CD4-positive, CD25-positive, alpha-beta regulatory T cell (primary cell): ENCODE results near the gene ABCA2. TPM values are rescaled to one million over a fixed set of nuclear protein-coding genes. Genes with fewer than 3 reads are reported as not detected.

Experiments used
- ATAC-seq, 2 donors: fragments of 150-1000 bp; cut with Tn5 transposase; one replicate each; pipeline ENCODE4 v1.10.0; 2021; ENCODE audit warnings: low read depth in 2 of 2, moderate number of reproducible peaks in 2 of 2, moderate library complexity in 1 of 2
- DNase-seq, 3 donors: peaks; one replicate each; pipeline versions ENCODE4 v3.0.0 to v3.0.0-alpha.2; 2012 to 2022; ENCODE audit warnings: mixed read lengths in 1 of 3
- H3K27ac ChIP-seq: one replicate; pipeline ENCODE4 v1.7.0; 2013; ENCODE audit warnings: mild to moderate bottlenecking, low read length; ENCODE audit not compliant: insufficient read depth, poor library complexity, severe bottlenecking
- H3K27me3 ChIP-seq: one replicate; pipeline ENCODE4 v1.7.0; 2013; ENCODE audit warnings: low read length; ENCODE audit not compliant: control insufficient read depth, insufficient read depth
- H3K36me3 ChIP-seq: one replicate; pipeline ENCODE4 v1.7.0; 2013; ENCODE audit warnings: mild to moderate bottlenecking, low read length, moderate library complexity; ENCODE audit not compliant: control insufficient read depth, insufficient read depth
- H3K4me1 ChIP-seq: 2 replicates; pipeline ENCODE4 v1.7.0; 2013; ENCODE audit warnings: mild to moderate bottlenecking, low read length; ENCODE audit not compliant: insufficient read depth, control insufficient read depth, poor library complexity, severe bottlenecking
- H3K4me3 ChIP-seq: one replicate; pipeline ENCODE4 v1.7.0; 2013; ENCODE audit warnings: low read depth, mild to moderate bottlenecking, low read length, moderate library complexity
- H3K9me3 ChIP-seq, 2 experiments: 1 replicate in 1 of 2; 2 replicates in 1 of 2; pipeline ENCODE4 v1.7.0; 2013; ENCODE audit warnings: low read length in 2 of 2, mild to moderate bottlenecking in 1 of 2, moderate library complexity in 1 of 2; ENCODE audit not compliant: control insufficient read depth in 2 of 2
- H3K27ac Mint-ChIP-seq, 3 donors: one replicate each; pipeline ENCODE4 v1.8.0; 2020 to 2022; ENCODE audit warnings: mild to moderate bottlenecking in 3 of 3, mixed read lengths in 3 of 3, moderate library complexity in 2 of 3
- H3K27me3 Mint-ChIP-seq: one replicate; pipeline ENCODE4 v1.8.0; 2022; ENCODE audit warnings: mild to moderate bottlenecking, mixed read lengths
- H3K36me3 Mint-ChIP-seq: one replicate; pipeline ENCODE4 v1.8.0; 2020; ENCODE audit warnings: mixed read lengths
- H3K4me1 Mint-ChIP-seq, 4 donors: one replicate each; pipeline ENCODE4 v1.8.0; 2020 to 2022; ENCODE audit warnings: mixed read lengths in 4 of 4, mild to moderate bottlenecking in 1 of 4
- H3K4me3 Mint-ChIP-seq, 4 donors: one replicate each; pipeline ENCODE4 v1.8.0; 2020 to 2022; ENCODE audit warnings: mild to moderate bottlenecking in 4 of 4, mixed read lengths in 4 of 4, moderate library complexity in 3 of 4
- H3K9me3 Mint-ChIP-seq, 7 donors: one replicate each; pipeline ENCODE4 v1.8.0; 2020 to 2022; ENCODE audit warnings: mixed read lengths in 7 of 7, mild to moderate bottlenecking in 3 of 7, moderate library complexity in 2 of 7
- polyA plus RNA-seq, 4 donors: library from polyadenylated mRNA; unstranded; fragments of 300-500 nt; fragmentation: Illumina TruSeq; gene quantifications; one replicate each; pipeline ENCODE4 v1.2.3, GENCODE V29; 2021
- total RNA-seq: library from RNA; stranded (reverse); gene quantifications from one replicate; pipeline ENCODE4 v1.2.3, GENCODE V29; 2022

ABCA2 gene
- total and polyA plus RNA-seq, 5 donors from 2014 or later, result 3.8 to 135 (median 4.5) TPM

- Mint-ChIP-seq H3K36me3 (no peaks in the 10 kb centered on the region), H3K9me3 (no peaks in the 10 kb centered on the region), H3K4me3 (peak overlapping the region in 3 of 4 donors; percentile 62 to 85 (median 77)), H3K4me1 (peaks cover 0 to 37% (median 16%) of the 10 kb centered on the region in 4 donors), H3K27ac (peak overlapping the region in 1 of 3 donors; percentile 36), H3K27me3 (peaks cover 14% of the 10 kb centered on the region)
- Histone ChIP-seq H3K4me3 (no peak overlapping the region), H3K27ac (no peak overlapping the region), H3K4me1 (peaks cover 61% of the 10 kb centered on the region), H3K36me3 (no peaks in the 10 kb centered on the region), H3K27me3 (no peaks in the 10 kb centered on the region), H3K9me3 (no peaks in the 10 kb centered on the region)
- DNase-seq, result no peak
- no peak for ATAC-seq
These were observed 30.7 kb downstream of the ABCA2 start for GRCh38 chr9:136997371-136997770.

GRCh38 chr9:136996361-136997292 is 31.4 kb downstream of the ABCA2 start, which contains the start of gene CLIC3:
CLIC3 (minus strand) TSS chr9:136996568; CDS start chr9:136996543, 25 bp downstream.
- Mint-ChIP-seq H3K4me1 (peaks cover 0 to 38% (median 16%) of the 10 kb centered on the region in 4 donors), H3K9me3 (no peaks in the 10 kb centered on the region), H3K36me3 (no peaks in the 10 kb centered on the region), H3K27me3 (peaks cover 14% of the 10 kb centered on the region), H3K27ac (peak within 1 kb of the TSS in 1 of 3 donors; percentile 38), H3K4me3 (peak within 1 kb of the TSS; percentile 38 to 51 (median 48))
- no peaks in the 10 kb centered on the region for H3K27me3 ChIP-seq
- DNase-seq (peak in 2 of 3 donors; percentile 17 to 75), ATAC-seq (peak in 1 of 2 donors; percentile 13)
- H3K4me1 ChIP-seq, result peaks cover 63% of the 10 kb centered on the region
- no peaks in the 10 kb centered on the region for H3K9me3 ChIP-seq
- no peaks in the 10 kb centered on the region for H3K36me3 ChIP-seq
- H3K27ac ChIP-seq, result peak within 1 kb of the TSS; percentile 5
- H3K4me3 ChIP-seq, result no peak within 1 kb of the TSS

GRCh38 chr9:136995772-136996311 is 32.2 kb downstream of the ABCA2 start:
- no peaks in the 10 kb centered on the region for H3K9me3 Mint-ChIP-seq
- ATAC-seq (no peak), DNase-seq (no peak)
- peak overlapping the region in 1 of 3 donors; percentile 38 for H3K27ac Mint-ChIP-seq
- no peaks in the 10 kb centered on the region for H3K9me3 ChIP-seq
- H3K4me3 Mint-ChIP-seq, result peak overlapping the region; percentile 38 to 51 (median 48)
- H3K4me3 ChIP-seq, result no peak overlapping the region
- no peaks in the 10 kb centered on the region for H3K36me3 ChIP-seq
- H3K27ac ChIP-seq, result no peak overlapping the region
- H3K27me3 Mint-ChIP-seq, result peaks cover 14% of the 10 kb centered on the region
- peaks cover 0 to 43% (median 18%) of the 10 kb centered on the region in 4 donors for H3K4me1 Mint-ChIP-seq
- peaks cover 63% of the 10 kb centered on the region for H3K4me1 ChIP-seq
- H3K36me3 Mint-ChIP-seq, result no peaks in the 10 kb centered on the region
- no peaks in the 10 kb centered on the region for H3K27me3 ChIP-seq

GRCh38 chr9:136995362-136995761 is 32.7 kb downstream of the ABCA2 start:
- no peaks in the 10 kb centered on the region for H3K27me3 ChIP-seq
- H3K9me3 Mint-ChIP-seq, result no peaks in the 10 kb centered on the region
- H3K27ac ChIP-seq, result no peak overlapping the region
- no peak overlapping the region for H3K4me3 Mint-ChIP-seq
- DNase-seq (no peak), ATAC-seq (no peak)
- H3K36me3 ChIP-seq, result no peaks in the 10 kb centered on the region
- H3K4me1 ChIP-seq, result peaks cover 59% of the 10 kb centered on the region
- no peaks in the 10 kb centered on the region for H3K36me3 Mint-ChIP-seq
- H3K4me1 Mint-ChIP-seq, result peaks cover 0 to 42% (median 19%) of the 10 kb centered on the region in 4 donors
- H3K27me3 Mint-ChIP-seq, result peaks cover 14% of the 10 kb centered on the region
- no peak overlapping the region for H3K27ac Mint-ChIP-seq
- no peaks in the 10 kb centered on the region for H3K9me3 ChIP-seq
- no peak overlapping the region for H3K4me3 ChIP-seq

- Mint-ChIP-seq H3K9me3 (no peaks in the 10 kb centered on the region), H3K27ac (no peak overlapping the region), H3K4me3 (no peak overlapping the region), H3K27me3 (peaks cover 14% of the 10 kb centered on the region), H3K36me3 (no peaks in the 10 kb centered on the region), H3K4me1 (peaks cover 0 to 38% (median 14%) of the 10 kb centered on the region in 4 donors)
- ATAC-seq (no peak), DNase-seq (no peak)
- Histone ChIP-seq H3K9me3 (no peaks in the 10 kb centered on the region), H3K4me3 (no peak overlapping the region), H3K27me3 (no peaks in the 10 kb centered on the region), H3K27ac (no peak overlapping the region), H3K4me1 (peaks cover 53% of the 10 kb centered on the region), H3K36me3 (no peaks in the 10 kb centered on the region)
These were observed 33.2 kb downstream of the ABCA2 start for GRCh38 chr9:136994888-136995230.

- no peak overlapping the region for H3K4me3 ChIP-seq
- H3K27me3 ChIP-seq, result no peaks in the 10 kb centered on the region
- peak overlapping the region in 1 of 4 donors; percentile 89 for H3K4me3 Mint-ChIP-seq
- no peaks in the 10 kb centered on the region for H3K36me3 Mint-ChIP-seq
- H3K27me3 Mint-ChIP-seq, result peaks cover 18% of the 10 kb centered on the region
- peaks cover 52% of the 10 kb centered on the region for H3K4me1 ChIP-seq
- peaks cover 0 to 2% (median 0%) of the 10 kb centered on the region in 7 donors for H3K9me3 Mint-ChIP-seq
- H3K9me3 ChIP-seq, result no peaks in the 10 kb centered on the region
- no peaks in the 10 kb centered on the region for H3K36me3 ChIP-seq
- no peak for ATAC-seq
- peaks cover 0 to 38% (median 14%) of the 10 kb centered on the region in 4 donors for H3K4me1 Mint-ChIP-seq
- no peak overlapping the region for H3K27ac Mint-ChIP-seq
- no peak overlapping the region for H3K27ac ChIP-seq
- no peak for DNase-seq
These were observed 33.7 kb downstream of the ABCA2 start for GRCh38 chr9:136994180-136994887.

- Histone ChIP-seq H3K9me3 (no peaks in the 10 kb centered on the region), H3K4me3 (peak overlapping the region; percentile 48), H3K36me3 (no peaks in the 10 kb centered on the region), H3K4me1 (peaks cover 49% of the 10 kb centered on the region), H3K27ac (peak overlapping the region; percentile 85), H3K27me3 (no peaks in the 10 kb centered on the region)
- H3K4me1 Mint-ChIP-seq, result peaks cover 0 to 34% (median 13%) of the 10 kb centered on the region in 4 donors
- peak overlapping the region; percentile 51 to 82 (median 72) for H3K27ac Mint-ChIP-seq
- ATAC-seq, result no peak
- no peaks in the 10 kb centered on the region for H3K36me3 Mint-ChIP-seq
- peak overlapping the region; percentile 86 to 89 (median 88) for H3K4me3 Mint-ChIP-seq
- peaks cover 0 to 3% (median 0%) of the 10 kb centered on the region in 7 donors for H3K9me3 Mint-ChIP-seq
- no peak for DNase-seq
- H3K27me3 Mint-ChIP-seq, result peaks cover 17% of the 10 kb centered on the region
These were observed 35.1 kb downstream of the ABCA2 start for GRCh38 chr9:136992819-136993369.
